ENCODE data around the gene ROBO1.

Gene ROBO1

DNA sequence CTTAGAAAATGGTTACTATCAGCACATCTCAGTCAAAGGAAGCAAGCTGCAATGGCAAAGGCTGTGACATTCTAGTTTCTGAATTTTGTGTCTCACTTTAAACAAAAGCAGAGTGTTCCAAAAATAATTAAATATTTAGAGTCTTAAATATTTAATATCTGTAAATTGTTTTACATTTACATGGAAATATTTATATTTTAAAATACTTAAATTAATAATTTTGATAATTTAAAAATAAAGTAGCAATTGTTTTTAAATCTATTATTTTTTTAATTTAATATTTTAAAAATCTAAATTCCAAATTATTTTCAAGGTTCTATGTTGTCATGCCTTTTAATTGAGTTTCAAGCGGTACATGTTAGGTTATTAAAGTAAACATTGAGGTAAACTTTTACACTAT lies 843.1 kb downstream of the ROBO1 start:
- no peaks in the 10 kb centered on the region for H3K27me3 Mint-ChIP-seq (ENCODE audit: low read depth, poor library complexity)
- peaks cover 8% of the 10 kb centered on the region for H3K4me1 Mint-ChIP-seq

GRCh38 chr3:78919021-78919755 lies 848.6 kb downstream of the ROBO1 start:
- Mint-ChIP-seq H3K4me1 (peaks cover 11% of the 10 kb centered on the region), H3K27me3 (ENCODE audit: low read depth, poor library complexity) (no peaks in the 10 kb centered on the region), H3K9me3 (no peaks in the 10 kb centered on the region), H3K36me3 (ENCODE audit: low read depth) (peaks cover 51% of the 10 kb centered on the region), H3K4me3 (no peak overlapping the region), H3K27ac (peak overlapping the region; percentile 85)
- TF ChIP-seq CTCF (IDR thresholded peaks at IDR 0.05) = no peak
- no peak for DNase-seq

More for the DNA sequence above, 843.1 kb downstream of the ROBO1 start:
- no peak for TF ChIP-seq CTCF (IDR thresholded peaks at IDR 0.05)
- peaks cover 13% of the 10 kb centered on the region for H3K9me3 Mint-ChIP-seq
- no peak for DNase-seq
- peaks cover 70% of the 10 kb centered on the region for H3K36me3 Mint-ChIP-seq (ENCODE audit: low read depth)
- no peak overlapping the region for H3K4me3 Mint-ChIP-seq
- H3K27ac Mint-ChIP-seq = no peak overlapping the region

GRCh38 chr3:78918361-78919020 lies 849.3 kb downstream of the ROBO1 start:
- no peak for TF ChIP-seq CTCF (IDR thresholded peaks at IDR 0.05)
- no peak for DNase-seq
- H3K9me3 Mint-ChIP-seq = no peaks in the 10 kb centered on the region
- no peak overlapping the region for H3K4me3 Mint-ChIP-seq
- peak overlapping the region; percentile 85 for H3K27ac Mint-ChIP-seq
- no peaks in the 10 kb centered on the region for H3K27me3 Mint-ChIP-seq (ENCODE audit: low read depth, poor library complexity)
- peaks cover 17% of the 10 kb centered on the region for H3K4me1 Mint-ChIP-seq
- H3K36me3 Mint-ChIP-seq (ENCODE audit: low read depth) = peaks cover 48% of the 10 kb centered on the region

GRCh38 chr3:78917536-78917935 lies 850.3 kb downstream of the ROBO1 start:
- no peaks in the 10 kb centered on the region for H3K27me3 Mint-ChIP-seq (ENCODE audit: low read depth, poor library complexity)
- no peak for TF ChIP-seq CTCF (IDR thresholded peaks at IDR 0.05)
- no peaks in the 10 kb centered on the region for H3K9me3 Mint-ChIP-seq
- H3K36me3 Mint-ChIP-seq (ENCODE audit: low read depth) = peaks cover 39% of the 10 kb centered on the region
- DNase-seq = no peak
- H3K4me3 Mint-ChIP-seq = no peak overlapping the region
- H3K27ac Mint-ChIP-seq = no peak overlapping the region
- H3K4me1 Mint-ChIP-seq = peaks cover 26% of the 10 kb centered on the region

DNA sequence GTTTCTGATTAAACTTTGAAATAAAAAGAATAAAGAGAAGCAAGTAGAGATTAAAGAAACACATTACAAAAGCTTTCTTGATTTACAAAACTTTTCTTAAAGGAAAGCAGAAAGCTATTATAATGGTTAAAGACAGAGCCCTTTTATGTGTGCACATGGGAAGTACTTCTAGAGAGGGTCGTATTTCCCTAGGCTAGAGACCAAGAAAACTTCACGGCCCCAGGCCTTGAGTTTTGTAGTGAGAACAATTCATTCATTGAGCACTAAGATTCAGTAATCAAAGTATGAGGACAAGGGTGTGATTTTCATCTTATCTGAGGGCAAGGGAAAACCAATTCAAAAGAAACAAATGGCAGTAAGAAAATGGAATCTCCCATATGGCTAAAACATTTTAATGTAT lies 854.1 kb downstream of the ROBO1 start:
- Mint-ChIP-seq H3K27me3 (ENCODE audit: low read depth, poor library complexity) (no peaks in the 10 kb centered on the region), H3K9me3 (no peaks in the 10 kb centered on the region), H3K27ac (peak overlapping the region; percentile 64), H3K4me3 (no peak overlapping the region), H3K36me3 (ENCODE audit: low read depth) (peaks cover 22% of the 10 kb centered on the region), H3K4me1 (peaks cover 41% of the 10 kb centered on the region)
- TF ChIP-seq CTCF (IDR thresholded peaks at IDR 0.05) = no peak
- no peak for DNase-seq
